ENCODE measurements around the gene SELENOH. TPM values are rescaled to one million over a fixed set of nuclear protein-coding genes. Genes with fewer than 3 reads are reported as not detected.

Gene SELENOH
- total and polyA plus RNA-seq, 11 donors, result 56.8 to 134 (median 85.7) TPM

DNA sequence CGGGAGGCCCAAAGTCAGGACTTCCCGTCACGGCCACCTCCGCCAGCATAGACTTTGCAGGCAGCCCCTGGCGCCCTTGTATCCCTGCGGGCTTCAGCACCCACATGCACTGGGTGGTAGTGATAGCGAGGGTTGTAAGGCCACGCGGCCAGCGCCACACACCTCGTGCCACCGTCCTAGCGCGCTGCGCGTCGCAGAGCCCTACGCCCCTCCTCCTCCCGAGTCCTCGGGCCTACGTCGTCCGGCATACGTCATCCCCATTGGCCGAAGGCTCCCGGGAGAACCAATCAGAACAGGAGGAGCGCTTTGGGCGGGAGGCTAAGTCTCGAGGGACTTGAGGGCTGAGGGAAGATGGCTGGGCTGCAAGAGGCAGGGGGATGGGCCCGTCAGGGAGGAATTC lies 11.7 kb downstream of the SELENOH start:
- WGBS, 4 donors, result 94 to 97% (median 96%) methylated on average over 30 of the region's 30 CpGs
- no peak overlapping the region for H3K27ac ChIP-seq
- intact Hi-C loops (cut with DNase I), result loop anchor here in 3 of 10 donors (5.0 to 10.0 kb wide), 3 partner anchors 49 to 762 kb away; no protein-coding TSS in a partner anchor

DNA sequence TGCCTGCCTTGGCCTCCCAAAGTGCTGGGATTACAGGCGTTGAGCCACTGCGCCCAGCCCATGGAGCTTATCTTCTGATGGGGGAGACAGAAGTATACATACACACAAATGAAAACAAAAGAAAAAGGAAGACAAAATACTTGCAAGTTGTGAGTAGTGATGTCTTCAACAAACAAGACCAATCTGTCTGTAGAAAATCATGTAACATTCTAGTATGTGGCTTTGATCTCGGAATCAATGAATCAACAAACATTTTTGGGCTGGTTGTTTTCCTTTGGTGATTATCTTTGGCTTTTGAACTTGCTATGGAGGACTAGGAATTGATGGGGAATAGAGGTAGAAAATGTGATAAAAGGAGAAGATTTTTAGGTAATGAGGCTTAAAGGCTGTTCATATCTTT lies 16.9 kb downstream of the SELENOH start:
- H3K36me3 ChIP-seq, result no peaks in the 10 kb centered on the region
- no peak overlapping the region for H3K27ac ChIP-seq
- TF ChIP-seq, protein P1, sequence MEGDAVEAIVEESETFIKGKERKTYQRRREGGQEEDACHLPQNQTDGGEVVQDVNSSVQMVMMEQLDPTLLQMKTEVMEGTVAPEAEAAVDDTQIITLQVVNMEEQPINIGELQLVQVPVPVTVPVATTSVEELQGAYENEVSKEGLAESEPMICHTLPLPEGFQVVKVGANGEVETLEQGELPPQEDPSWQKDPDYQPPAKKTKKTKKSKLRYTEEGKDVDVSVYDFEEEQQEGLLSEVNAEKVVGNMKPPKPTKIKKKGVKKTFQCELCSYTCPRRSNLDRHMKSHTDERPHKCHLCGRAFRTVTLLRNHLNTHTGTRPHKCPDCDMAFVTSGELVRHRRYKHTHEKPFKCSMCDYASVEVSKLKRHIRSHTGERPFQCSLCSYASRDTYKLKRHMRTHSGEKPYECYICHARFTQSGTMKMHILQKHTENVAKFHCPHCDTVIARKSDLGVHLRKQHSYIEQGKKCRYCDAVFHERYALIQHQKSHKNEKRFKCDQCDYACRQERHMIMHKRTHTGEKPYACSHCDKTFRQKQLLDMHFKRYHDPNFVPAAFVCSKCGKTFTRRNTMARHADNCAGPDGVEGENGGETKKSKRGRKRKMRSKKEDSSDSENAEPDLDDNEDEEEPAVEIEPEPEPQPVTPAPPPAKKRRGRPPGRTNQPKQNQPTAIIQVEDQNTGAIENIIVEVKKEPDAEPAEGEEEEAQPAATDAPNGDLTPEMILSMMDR (IDR thresholded peaks at IDR 0.05), result no peak
- no peak for TF ChIP-seq POLR2A (IDR thresholded peaks at IDR 0.05)
- no peaks in the 10 kb centered on the region for H3K9me3 ChIP-seq
- peaks cover 0 to 7% (median 0%) of the 10 kb centered on the region in 12 donors for H3K4me1 ChIP-seq
- H3K4me3 ChIP-seq, result no peak overlapping the region
- intact Hi-C loops (cut with DNase I), result loop anchor here in 1 of 10 donors (10.0 kb wide), 1 partner anchor 757 kb away; no protein-coding TSS in a partner anchor
- DNase-seq (no peak), ATAC-seq (no peak)
- WGBS, 4 donors, result 86 to 94% (median 89%) methylated on average over 3 of the region's 3 CpGs
- no peaks in the 10 kb centered on the region for H3K27me3 ChIP-seq

More for the DNA sequence above, 11.7 kb downstream of the SELENOH start:
- no peak overlapping the region for H3K4me3 ChIP-seq
- peaks cover 0 to 25% (median 0%) of the 10 kb centered on the region in 9 donors for H3K36me3 ChIP-seq
- peaks cover 0 to 9% (median 5%) of the 10 kb centered on the region in 12 donors for H3K4me1 ChIP-seq
- TF ChIP-seq, protein P1 (IDR thresholded peaks at IDR 0.05), result no peak
- TF ChIP-seq POLR2A (IDR thresholded peaks at IDR 0.05), result no peak
- no peaks in the 10 kb centered on the region for H3K9me3 ChIP-seq
- H3K27me3 ChIP-seq, result no peaks in the 10 kb centered on the region
- DNase-seq (no peak), ATAC-seq (peak in 2 of 4 donors; percentile 7 to 49)

DNA sequence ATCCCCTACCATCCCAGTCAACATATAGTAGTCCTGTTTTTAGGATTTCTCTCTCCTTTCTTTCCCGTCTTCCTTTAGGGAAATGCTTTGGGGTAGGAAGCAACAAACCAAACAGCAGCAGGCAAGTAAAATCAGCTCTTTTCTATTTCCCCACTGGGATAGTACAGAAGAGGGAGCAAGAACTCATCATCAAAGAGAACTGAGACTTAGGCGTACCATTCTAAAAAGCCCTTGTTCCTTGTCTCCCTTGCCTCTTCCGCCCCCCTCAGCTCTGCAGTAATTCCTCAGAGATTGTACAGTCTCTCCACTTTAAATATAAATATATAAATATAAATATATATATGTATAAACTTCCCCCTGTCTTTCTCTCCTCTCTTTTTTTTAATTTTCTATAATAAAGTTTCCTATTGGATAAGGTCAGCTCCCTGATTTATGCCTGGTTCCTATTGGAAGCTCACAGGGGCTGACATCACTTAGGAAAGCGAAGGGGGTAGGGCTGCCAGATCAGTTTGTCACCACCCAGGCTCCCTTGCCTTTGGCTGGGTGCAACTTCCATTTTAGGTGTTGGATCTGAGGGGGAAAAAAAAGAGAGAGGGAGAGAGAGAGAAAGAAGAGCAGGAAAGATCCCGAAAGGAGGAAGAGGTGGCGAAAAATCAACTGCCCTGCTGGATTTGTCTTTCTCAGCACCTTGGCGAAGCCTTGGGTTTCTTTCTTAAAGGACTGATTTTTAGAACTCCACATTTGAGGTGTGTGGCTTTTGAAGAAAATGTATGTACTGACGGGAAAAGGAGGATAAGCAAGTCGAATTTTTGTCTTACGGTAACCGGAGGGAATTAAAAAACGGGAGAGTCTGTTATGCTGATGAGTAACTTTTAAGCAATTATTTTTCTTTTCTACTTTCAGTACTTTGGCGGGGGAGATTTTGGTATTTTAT lies 20.3 kb downstream of the SELENOH start, which contains the start of gene CTNND1:
Gene CTNND1, plus strand, starts transcription at position 502 of the 934 bp plus-strand sequence. CDS start 29,677 bp downstream, outside the sequence.
- Histone ChIP-seq H3K27me3 (no peaks in the 10 kb centered on the region), H3K36me3 (no peaks in the 10 kb centered on the region), H3K9me3 (no peaks in the 10 kb centered on the region), H3K4me1 (peaks cover 0 to 39% (median 25%) of the 10 kb centered on the region in 12 donors), H3K4me3 (peak within 1 kb of the TSS; percentile 49 to 76 (median 66)), H3K27ac (peak within 1 kb of the TSS; percentile 84 to 97 (median 92))
- intact Hi-C loops (cut with DNase I), result loop anchor here (1.0 to 5.0 kb wide), 8 partner anchors 15 to 41 kb away; partner anchors contain the start of gene SELENOH (in 2 of the 10)
- TF ChIP-seq POLR2A (IDR thresholded peaks at IDR 0.05), result peak in 1 of 2 donors; percentile 86
- TF ChIP-seq, protein P1 (IDR thresholded peaks at IDR 0.05), result peak in 1 of 12 donors; percentile 18
- WGBS, 4 donors, result 3 to 7% (median 5%) methylated on average over 13 of the region's 13 CpGs
- peak; percentile 99 for ATAC-seq
- DNase-seq, result peak; percentile 82 to 93 (median 91)
